Mesodermal cell (in vitro differentiated cells): ENCODE results near the gene LGMN.

Experiments
- H3K27ac ChIP-seq: 2 replicates; pipeline ENCODE4 v1.7.0; 2013; ENCODE audit warnings: mild to moderate bottlenecking, low read depth, low read length, moderate library complexity; ENCODE audit not compliant: severe bottlenecking
- H3K36me3 ChIP-seq: 2 replicates; pipeline ENCODE4 v1.7.1; 2013; ENCODE audit warnings: mild to moderate bottlenecking, low read length, moderate library complexity; ENCODE audit not compliant: control insufficient read depth, insufficient read depth
- H3K4me1 ChIP-seq: one replicate; pipeline ENCODE4 v1.7.1; 2013; ENCODE audit warnings: mild to moderate bottlenecking, low read length; ENCODE audit not compliant: insufficient read depth, control insufficient read depth, poor library complexity, severe bottlenecking
- H3K4me3 ChIP-seq: 2 replicates; pipeline ENCODE4 v1.7.0; 2013; ENCODE audit warnings: low read length, control low read depth, mild to moderate bottlenecking; ENCODE audit not compliant: insufficient read depth, poor library complexity, severe bottlenecking; ENCODE audit errors: extremely low read depth
- H3K9me3 ChIP-seq: 2 replicates; pipeline ENCODE4 v1.7.1; 2013; ENCODE audit warnings: mild to moderate bottlenecking, low read length, moderate library complexity; ENCODE audit not compliant: control insufficient read depth
- WGBS, 2 experiments: methylation state at CpG; one replicate each; pipeline ENCODE4 v1.1.5; 2013; ENCODE audit warnings: missing lambda C conversion rate in 2 of 2; ENCODE audit not compliant: insufficient coverage in 2 of 2; 5-methylcytosine and 5-hydroxymethylcytosine counted together

Gene LGMN

DNA sequence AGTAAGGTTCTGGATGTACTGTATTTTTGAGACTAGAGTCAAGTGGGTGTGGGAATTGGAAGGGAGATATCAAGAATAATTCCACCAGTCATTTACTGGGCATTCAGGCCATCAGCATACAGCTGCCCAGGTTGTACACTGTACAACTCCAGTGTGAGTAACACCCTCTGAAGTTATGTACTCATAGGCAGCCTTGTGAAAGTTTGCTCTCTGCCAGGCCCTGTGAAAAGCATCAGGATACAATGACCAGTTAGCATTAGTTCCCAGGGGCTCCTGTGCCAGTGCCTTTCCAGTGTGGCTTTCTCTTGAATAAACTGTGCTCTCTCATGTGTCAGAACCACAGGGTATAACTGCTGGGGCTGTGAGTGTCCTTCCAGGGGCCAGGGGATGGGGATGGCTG, 89.7 kb downstream of the LGMN start:
- Histone ChIP-seq H3K4me3 (no peak overlapping the region), H3K9me3 (no peaks in the 10 kb centered on the region), H3K27ac (no peak overlapping the region), H3K36me3 (peaks cover 15% of the 10 kb centered on the region), H3K4me1 (no peaks in the 10 kb centered on the region)

DNA sequence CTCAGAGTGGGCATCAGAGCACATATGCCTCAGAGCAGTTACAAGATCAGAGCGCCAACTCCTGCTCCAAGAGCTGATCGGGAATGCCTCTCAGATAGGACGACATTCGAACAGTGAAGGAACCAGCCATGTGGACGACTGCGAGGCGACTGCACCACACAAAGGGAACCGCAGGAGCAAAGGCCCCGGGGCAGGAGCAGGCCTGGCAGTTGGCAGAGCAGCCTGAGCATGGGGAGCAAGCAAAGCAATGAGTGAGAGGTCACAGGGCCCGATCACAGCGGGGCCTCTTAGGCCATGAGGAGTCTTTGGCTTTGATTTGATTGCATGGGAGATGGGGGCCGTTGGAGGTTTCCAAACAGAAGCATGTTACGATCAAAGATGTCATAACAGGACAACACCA, 90.3 kb downstream of the LGMN start:
- 86 to 89% methylated on average over 13 of the region's 13 CpGs for WGBS, 2 experiments
- no peaks in the 10 kb centered on the region for H3K9me3 ChIP-seq
- peaks cover 10% of the 10 kb centered on the region for H3K36me3 ChIP-seq
- H3K4me3 ChIP-seq: no peak overlapping the region
- no peak overlapping the region for H3K27ac ChIP-seq
- no peaks in the 10 kb centered on the region for H3K4me1 ChIP-seq

DNA sequence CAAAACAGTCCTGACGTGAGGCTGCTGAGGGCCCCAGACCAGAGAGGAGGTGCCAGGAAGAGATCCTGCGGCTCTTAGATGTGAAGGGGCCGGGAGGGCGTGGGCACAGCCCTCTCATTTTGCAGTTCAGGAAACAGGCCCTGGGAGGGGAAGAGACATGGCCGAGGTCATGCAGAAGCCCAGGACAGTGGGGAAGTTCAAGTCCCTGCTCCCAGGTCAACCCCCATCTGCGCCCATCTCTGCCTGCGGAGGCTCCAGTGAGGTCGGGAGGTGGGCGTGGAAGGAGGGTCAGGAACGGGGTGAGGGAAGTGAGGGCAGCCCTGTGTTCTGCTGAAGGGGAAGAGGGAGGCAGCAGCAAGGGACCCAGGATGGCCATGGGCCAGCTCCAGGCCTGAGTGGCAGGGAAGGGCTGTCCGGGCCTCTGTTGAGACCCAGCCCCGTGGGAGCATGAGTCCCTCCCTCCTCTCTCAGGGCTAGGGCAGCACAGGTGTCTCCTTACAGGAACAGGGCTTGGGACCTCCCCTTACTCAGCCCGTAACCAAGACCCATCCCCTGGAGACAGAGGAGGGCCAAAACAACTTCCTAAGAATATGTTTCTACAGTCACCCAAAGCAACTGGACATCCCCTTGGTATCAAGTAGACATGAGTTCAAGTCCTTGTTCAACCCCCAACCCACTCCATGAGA, 90.8 kb downstream of the LGMN start:
- Histone ChIP-seq H3K36me3 (peaks cover 8% of the 10 kb centered on the region), H3K9me3 (no peaks in the 10 kb centered on the region), H3K4me1 (no peaks in the 10 kb centered on the region), H3K27ac (no peak overlapping the region), H3K4me3 (no peak overlapping the region)
- WGBS, 2 experiments: 87 to 88% methylated on average over 13 of the region's 13 CpGs

DNA sequence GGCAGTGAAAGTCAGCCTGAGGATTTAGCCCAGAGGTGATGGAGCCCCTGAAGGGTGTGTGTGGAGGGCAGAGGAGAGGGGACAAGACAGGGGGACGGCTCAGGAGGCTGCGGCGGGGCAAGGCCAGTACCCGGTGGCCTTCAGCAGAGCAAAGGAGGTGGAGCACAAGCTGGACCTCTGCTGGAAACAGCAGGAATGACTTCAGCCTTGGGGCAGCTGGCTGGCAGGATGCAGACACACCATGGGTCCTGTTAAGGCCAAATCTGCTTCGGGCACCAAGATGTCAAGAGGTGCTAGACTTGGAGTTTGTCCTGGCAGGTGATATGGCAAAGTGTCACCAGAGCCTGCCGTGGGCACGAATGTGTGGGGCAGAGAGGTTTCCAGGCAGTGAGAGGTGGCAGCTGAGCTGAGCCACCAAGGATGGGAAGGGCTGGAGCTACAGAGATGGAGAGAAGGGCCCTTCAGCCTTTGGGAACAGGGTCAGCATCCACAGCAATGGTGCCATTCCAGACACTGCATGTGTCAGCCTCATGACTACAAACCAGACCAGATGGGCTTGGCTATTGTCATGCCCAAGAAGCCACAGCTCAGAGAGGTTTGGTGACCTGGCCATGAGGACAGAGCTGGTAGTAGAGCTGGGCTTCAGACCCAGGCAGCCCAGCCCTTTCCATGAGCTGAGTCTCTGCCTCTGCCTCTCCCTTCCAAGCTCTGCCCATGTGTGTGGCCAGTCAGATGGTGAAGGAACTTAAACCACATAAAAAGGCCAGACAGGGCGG, 91.9 kb downstream of the LGMN start:
- Histone ChIP-seq H3K9me3 (no peaks in the 10 kb centered on the region), H3K4me1 (no peaks in the 10 kb centered on the region), H3K27ac (no peak overlapping the region), H3K36me3 (peaks cover 8% of the 10 kb centered on the region), H3K4me3 (no peak overlapping the region)
- WGBS, 2 experiments: 81 to 91% methylated on average over 7 of the region's 8 CpGs

DNA sequence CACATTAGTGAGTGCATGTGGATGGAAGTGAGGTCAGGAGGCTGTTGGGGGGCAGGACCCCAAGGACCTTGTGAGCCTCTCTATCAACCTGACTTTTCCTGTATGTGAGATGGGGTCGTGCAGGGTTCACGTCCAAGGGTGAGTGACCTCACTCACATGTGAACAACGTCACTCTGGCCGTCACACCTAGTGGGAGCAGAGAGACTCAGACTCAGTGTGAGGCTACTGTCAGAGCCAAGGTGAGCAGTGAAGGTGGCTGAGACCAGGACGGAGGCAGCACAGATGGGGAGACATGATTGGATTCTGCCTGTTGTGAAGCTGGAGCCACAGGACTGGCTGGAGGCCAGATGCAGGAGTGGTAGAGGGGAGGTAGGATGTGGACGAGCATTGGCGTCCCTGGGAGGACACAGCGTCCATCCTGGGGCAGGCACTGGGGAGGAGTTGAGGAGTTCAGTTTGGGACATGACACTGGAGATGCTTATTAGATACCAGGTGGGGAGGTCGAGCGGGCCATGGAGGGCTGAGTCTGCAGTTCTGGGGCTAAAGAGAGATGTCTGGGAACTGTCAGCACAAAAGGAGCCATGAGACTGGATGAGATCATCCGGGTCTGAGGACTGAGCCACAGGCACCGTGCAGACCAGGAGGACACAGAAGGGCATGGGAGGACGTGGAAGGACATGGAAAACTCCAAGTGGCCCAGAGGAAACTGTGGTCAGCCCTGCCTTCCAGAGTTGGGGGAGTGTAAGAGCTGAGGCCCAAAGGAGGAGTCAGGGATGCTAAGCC, 92.8 kb downstream of the LGMN start:
- WGBS, 2 experiments: 87 to 91% methylated on average over 5 to 13 of the region's 13 CpGs
- no peaks in the 10 kb centered on the region for H3K9me3 ChIP-seq
- no peak overlapping the region for H3K27ac ChIP-seq
- H3K36me3 ChIP-seq: peaks cover 10% of the 10 kb centered on the region
- no peak overlapping the region for H3K4me3 ChIP-seq
- H3K4me1 ChIP-seq: no peaks in the 10 kb centered on the region

DNA sequence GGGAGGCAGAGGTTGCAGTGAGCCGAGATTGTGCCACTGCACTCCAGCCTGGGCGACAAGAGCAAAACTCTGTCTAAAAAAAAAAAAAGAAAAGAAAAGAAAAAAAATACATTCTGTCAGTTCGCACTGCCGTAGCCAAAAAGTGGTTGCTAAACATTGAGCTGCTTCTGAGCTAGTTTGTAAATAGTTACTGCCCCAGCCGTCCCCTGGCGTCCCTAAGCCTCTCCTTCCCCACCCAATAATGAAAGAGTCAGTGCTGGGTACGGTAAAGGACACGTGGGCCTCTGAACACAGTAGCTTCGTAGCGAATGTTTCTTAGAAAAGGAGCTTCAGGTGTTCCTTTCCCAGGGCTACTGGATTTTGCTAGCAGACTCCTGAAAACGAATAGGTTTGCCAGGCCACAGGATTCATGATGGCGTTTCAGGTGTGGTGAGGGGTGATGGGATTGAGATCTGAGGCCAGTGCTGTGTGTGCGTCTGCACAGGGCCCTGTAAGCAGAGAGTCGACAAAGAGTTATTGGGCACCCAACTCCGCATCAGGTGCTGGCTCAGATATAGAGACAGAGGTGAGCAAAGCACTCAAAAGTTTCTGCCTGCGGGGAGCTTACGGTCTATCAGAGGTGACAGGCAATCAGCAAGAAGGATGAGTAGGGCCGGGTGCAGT, 94.1 kb downstream of the LGMN start:
- WGBS, 2 experiments: 94 to 95% methylated on average over 12 to 14 of the region's 18 CpGs
- Histone ChIP-seq H3K4me3 (no peak overlapping the region), H3K27ac (no peak overlapping the region), H3K9me3 (no peaks in the 10 kb centered on the region), H3K36me3 (peaks cover 5% of the 10 kb centered on the region), H3K4me1 (no peaks in the 10 kb centered on the region)
